Activated naive CD4-positive, alpha-beta T cell treated with anti-CD3 and anti-CD28 coated beads for 36 hours (primary cell): ENCODE results near the gene SPRY1. TPM values are rescaled to one million over a fixed set of nuclear protein-coding genes. Genes with fewer than 3 reads are reported as not detected.

ENCODE experiments used
- CTCF ChIA-PET: fragments of 350-600 bp; sonication (Branson Sonifier 250); formaldehyde crosslinking; loops from one replicate; lab custom pipeline; 2021; ENCODE audit warnings: antibody characterized with exemption; lab: Charles Lee
- DNase-seq: peaks from one replicate; pipeline ENCODE4 v3.0.0-alpha.2; 2020
- H3K27ac Mint-ChIP-seq: one replicate; pipeline ENCODE4 v1.8.0; 2021; ENCODE audit warnings: mild to moderate bottlenecking, mixed read lengths
- H3K27me3 Mint-ChIP-seq: one replicate; pipeline ENCODE4 v1.8.0; 2021; ENCODE audit warnings: low read depth, mixed read lengths
- H3K36me3 Mint-ChIP-seq: one replicate; pipeline ENCODE4 v1.8.0; 2021; ENCODE audit warnings: low read depth, mixed read lengths
- H3K4me1 Mint-ChIP-seq: one replicate; pipeline ENCODE4 v1.8.0; 2021; ENCODE audit warnings: low read depth, mixed read lengths
- H3K4me3 Mint-ChIP-seq: one replicate; pipeline ENCODE4 v1.8.0; 2021; ENCODE audit warnings: mild to moderate bottlenecking, moderate library complexity, mixed read lengths
- H3K9me3 Mint-ChIP-seq: one replicate; pipeline ENCODE4 v1.8.0; 2021; ENCODE audit warnings: mixed read lengths
- intact Hi-C: fragments of 100-400 bp; cut with micrococcal nuclease; formaldehyde crosslinking; loops from one replicate; pipeline ENCODE4 v1.15.1; 2023
- total RNA-seq, 2 experiments: library from RNA; stranded (reverse); gene quantifications; one replicate each; pipeline ENCODE4 v1.2.3, GENCODE V29; 2021

SPRY1 gene
- total RNA-seq, 2 experiments from 2014 or later, result 16.9 to 20.3 TPM

- H3K27me3 Mint-ChIP-seq, result no peaks in the 10 kb centered on the region
- H3K4me3 Mint-ChIP-seq, result no peak overlapping the region
- no peak overlapping the region for H3K27ac Mint-ChIP-seq
- intact Hi-C loops, result no loop called here
- CTCF ChIA-PET, result no interaction called here
- peaks cover 3% of the 10 kb centered on the region for H3K4me1 Mint-ChIP-seq
- H3K9me3 Mint-ChIP-seq, result no peaks in the 10 kb centered on the region
- no peaks in the 10 kb centered on the region for H3K36me3 Mint-ChIP-seq
- DNase-seq, result no peak
Measured at GRCh38 chr4:123453061-123453680, 56.6 kb downstream of the SPRY1 start.
